Central memory CD4-positive, alpha-beta T cell (primary cell): ENCODE data around the gene U2SURP.
A peak's percentile ranks its signal among the peaks of the same experiment; 100 is the strongest.
"Not testable (repeated sequence)": the region's sequence is repeated elsewhere in the genome, so short reads cannot be mapped to it uniquely, and the experiment has no call there.

Source experiments
- DNase-seq: peaks from one replicate; pipeline ENCODE4 v3.0.0; 2022

U2SURP gene

GRCh38 chr3:142976621-142977398 lies 24.6 kb upstream of the U2SURP start:
- no peak for DNase-seq

DNA sequence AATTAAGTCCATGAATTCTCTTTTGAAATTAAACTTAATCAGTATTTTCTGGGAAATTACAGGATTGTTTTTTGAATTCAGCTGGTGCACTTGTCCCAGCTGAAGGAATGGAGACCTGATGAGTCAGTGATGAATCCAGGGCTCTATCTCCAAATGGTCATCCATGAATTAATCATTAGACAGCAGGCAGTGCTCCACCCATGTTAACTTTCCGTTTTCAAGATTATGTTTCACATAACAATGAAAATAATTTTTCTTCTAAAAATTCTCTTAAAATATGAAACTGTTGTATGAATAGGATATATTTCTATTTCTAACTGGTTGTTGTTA lies 24.0 kb upstream of the U2SURP start:
- no peak for DNase-seq

DNA sequence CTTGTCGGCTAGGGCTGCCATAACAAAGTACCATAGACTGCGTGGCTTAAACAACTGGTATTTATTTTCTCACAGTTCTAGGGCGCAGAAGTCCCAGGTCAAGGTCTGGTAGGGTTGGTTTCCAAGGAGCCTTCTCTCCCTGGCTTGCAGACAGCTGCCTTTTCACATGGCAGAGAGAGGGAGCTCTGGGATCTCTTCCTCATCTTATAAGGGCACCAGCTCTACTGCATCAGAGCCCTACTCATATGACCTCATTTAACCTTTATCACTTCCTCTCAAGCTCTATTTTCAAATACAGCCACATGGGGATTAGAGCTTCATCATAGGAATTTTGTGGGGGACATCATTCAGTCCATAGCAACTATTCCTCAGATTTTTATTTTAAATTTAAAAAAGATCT lies 20.3 kb upstream of the U2SURP start:
- no peak for DNase-seq

DNA sequence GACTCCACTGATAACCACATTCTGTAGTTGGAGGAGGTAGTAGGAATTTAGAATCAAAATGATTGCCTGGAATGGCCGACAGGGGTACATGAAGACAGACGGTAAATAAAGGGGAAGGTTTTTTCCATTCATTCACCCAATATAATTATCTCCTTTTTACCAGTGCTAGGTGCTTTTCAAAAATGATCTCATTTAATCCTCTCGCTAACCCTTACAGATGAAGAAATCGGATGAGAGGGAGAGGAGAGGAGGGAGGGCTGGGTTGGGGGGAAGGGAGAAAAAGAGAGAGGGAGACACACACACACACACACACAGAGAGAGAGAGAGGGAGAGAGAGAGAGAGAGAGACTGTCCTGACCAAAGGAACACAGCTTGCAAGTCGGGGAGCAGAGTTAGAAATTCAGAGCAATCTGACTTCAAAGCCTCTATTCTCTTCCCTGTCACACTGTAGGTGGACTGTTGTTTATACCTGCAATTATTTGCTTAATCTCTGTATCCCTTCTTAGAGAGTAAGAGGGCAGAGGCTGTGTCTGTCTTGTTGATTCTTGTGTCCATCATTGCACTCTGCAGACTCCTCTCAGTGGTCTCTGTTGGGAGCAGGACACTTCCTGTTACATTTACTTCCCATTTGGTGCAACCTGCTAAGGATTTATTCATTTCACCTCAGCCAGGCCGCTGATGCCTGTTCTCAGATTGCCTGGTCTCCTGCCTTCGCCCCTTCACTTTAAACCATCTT lies 19.2 kb upstream of the U2SURP start:
- DNase-seq: no peak

DNA sequence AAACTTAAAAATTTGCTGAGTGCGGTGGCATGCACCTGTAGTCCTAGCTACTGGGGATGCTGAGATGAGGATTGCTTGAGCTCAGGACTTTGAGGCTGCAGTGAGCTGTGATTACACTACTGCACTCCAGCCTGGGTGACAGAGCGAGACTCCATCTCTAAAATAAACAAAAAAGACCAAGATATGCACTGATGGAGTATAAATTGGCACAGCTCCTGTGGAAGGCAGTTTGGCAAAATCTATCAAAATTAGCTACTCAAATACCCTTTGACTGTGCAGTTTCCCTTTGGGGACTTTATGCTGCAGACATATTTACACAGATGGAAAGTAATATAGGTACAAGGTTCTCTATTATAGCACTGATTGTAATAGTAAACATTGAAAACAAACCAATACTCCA lies 18.1 kb upstream of the U2SURP start:
- DNase-seq: no peak

- DNase-seq: no peak
Measured at GRCh38 chr3:142984255-142984654, 17.1 kb upstream of the U2SURP start.

- DNase-seq: peak; percentile 38
Measured at GRCh38 chr3:142987080-142987700, 14.2 kb upstream of the U2SURP start.

DNA sequence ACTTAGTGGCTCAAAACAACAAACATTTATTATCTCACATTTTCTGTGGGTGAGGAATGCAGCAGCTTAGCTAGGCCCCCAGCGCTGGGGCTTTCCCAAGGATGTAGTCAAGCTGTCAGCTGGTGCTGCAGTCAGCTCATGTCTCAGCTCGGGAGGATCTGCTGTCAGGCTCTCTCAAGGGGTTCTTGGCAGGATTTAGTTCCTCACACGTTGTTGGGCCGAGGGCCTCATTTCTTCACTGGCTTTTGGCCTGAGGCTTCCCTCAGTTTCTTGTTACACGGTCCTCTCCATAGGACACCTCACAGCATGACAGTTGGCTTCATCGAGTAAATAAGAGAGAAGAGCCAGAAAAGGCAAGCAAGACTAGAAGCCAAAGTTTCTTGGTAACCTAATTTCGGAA lies 13.7 kb upstream of the U2SURP start:
- DNase-seq: no peak

DNA sequence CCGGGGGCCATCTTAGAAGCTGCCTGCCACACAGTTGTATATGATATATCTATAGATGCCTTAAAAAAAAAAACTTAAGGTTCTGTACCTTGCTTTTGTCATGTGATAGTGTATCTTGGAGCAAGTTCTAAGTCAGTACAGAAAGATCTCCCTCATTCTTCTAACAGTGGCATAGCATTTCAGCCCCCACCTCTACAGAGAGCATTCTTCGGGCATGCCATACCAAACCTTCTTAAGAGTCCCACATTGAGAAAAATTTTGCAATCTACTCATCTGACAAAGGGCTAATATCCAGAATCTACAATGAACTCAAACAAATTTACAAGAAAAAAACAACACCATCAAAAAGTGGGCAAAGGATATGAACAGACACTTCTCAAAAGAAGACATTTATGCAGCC lies 13.1 kb upstream of the U2SURP start:
- not testable (repeated sequence) for DNase-seq

- not testable (repeated sequence) for DNase-seq
Measured at GRCh38 chr3:142988826-142989225, 12.5 kb upstream of the U2SURP start.

- DNase-seq: no peak
Measured at GRCh38 chr3:142990721-142991120, 10.6 kb upstream of the U2SURP start.

GRCh38 chr3:142992323-142992722 lies 9.0 kb upstream of the U2SURP start:
- DNase-seq: no peak

- peak; percentile 50 for DNase-seq
Measured at GRCh38 chr3:142993958-142994442, 7.4 kb upstream of the U2SURP start.

GRCh38 chr3:142997330-142997729 lies 4.0 kb upstream of the U2SURP start:
- DNase-seq: no peak

DNA sequence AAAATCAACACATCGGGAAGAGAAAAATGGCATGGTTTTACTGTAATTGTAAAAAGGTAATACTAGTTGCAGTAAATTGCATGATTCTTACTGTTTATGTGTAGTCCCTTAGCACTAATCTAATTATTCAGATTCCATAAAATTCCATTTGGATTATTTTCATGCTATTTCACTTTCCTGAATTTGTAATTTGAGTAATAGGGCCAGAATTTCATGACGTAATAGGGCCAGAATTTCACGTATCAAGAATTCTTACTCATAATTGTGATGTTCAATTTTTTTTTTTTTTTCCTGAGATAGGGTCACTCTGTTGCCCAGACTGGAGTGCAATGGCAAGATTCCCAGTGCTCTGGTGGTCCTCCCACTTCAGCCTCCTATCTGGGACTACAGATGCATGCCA lies 2.9 kb upstream of the U2SURP start:
- no peak for DNase-seq

DNA sequence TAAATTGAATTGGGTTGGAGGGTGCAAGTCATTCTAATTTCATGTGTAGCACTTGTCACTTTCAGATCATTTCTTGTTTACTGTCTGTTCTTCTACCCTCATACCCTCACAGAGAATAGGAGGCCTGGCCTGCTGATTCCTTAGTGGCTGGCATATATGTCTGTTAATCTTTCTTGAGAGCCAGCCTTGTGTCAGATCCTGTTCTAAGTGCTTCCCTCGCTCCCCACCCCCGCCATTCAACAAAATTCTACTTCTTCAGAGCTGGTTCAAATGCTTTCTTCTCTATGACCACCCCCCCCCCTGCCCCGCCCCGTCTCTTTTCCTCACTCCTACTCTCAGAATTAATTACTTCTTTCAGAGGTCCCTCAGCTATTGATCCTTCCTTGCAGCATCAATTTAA lies 1.5 kb upstream of the U2SURP start:
- no peak for DNase-seq

DNA sequence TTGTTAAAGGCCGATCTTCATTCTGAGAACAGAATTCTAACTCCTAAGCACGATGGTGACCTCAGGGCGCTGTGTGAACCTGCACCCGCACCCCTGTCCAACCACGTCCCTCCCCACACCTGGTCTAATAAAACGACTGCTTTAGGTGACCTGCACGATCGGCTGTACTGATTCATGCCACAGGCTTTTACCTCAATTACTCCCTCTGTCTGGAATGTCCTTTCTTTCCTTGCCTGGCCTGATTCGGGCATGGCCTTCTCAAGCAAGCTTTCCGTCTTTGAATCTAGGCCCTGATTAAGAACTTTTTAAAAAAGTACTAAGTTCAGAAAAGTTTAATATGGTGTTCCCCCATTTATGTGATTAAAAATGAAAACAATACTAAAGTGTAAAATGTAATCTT lies 842 bp upstream of the U2SURP start:
- no peak for DNase-seq

- no peak for DNase-seq
Measured at GRCh38 chr3:143001034-143001368, 369 bp upstream of the U2SURP start.

- no peak for DNase-seq
Measured at GRCh38 chr3:143002083-143002712, 828 bp downstream of the U2SURP start.

DNA sequence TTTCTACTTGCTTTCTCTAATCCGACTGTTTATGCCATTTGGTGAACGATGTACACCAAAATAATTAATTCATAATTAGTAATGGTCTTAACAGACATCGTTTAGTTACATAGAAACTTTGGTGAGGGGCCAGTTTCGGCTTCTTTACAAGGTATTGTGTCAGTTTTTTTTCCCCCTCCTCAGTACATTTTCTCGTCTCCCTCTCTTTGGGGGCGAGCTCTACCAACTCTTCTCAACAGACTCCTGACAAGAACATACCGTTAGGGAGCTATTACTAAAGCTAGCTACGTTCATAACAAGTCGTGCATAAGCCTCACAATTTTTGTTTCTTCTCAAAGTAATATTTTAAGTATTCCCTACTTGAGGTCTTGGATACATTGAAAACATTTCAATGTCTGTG lies 1.4 kb downstream of the U2SURP start:
- no peak for DNase-seq

DNA sequence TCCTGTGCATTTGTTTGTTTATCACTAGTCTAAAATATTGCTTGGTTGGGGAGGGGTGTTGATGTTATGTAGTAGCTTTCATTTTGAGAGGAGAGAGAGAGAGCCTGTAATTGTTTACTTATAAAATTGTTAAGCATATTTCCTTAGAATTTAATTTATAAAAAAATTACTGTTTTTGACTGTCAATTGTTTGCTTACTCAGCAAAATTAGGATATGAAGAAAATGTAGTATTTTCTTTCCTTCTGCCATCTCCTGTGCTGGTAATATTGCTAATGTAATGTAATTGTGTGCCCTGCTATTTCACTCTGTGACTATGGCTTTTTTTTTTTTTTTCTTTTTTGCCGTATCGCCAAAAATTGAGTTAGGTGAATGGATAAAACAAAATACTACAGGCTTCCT lies 3.5 kb downstream of the U2SURP start:
- DNase-seq: no peak

DNA sequence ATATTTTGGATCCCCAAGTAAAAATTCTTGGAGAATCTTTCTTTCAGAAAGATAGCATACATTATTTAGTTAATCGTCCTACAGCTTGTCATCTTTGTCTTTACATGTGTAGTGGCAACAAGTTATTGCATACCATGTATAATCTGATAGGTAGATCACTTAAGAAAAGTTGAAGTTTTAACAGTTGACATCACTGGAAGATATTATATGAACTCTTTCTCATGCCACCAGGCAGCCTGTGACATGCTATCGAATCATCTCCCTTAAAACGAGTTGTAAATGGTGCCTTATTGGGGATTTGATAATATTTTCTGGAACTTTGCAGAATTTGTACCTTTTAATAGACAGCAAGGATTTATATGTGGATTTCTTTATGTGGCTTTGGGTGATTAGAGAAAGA lies 8.7 kb downstream of the U2SURP start:
- DNase-seq: no peak

DNA sequence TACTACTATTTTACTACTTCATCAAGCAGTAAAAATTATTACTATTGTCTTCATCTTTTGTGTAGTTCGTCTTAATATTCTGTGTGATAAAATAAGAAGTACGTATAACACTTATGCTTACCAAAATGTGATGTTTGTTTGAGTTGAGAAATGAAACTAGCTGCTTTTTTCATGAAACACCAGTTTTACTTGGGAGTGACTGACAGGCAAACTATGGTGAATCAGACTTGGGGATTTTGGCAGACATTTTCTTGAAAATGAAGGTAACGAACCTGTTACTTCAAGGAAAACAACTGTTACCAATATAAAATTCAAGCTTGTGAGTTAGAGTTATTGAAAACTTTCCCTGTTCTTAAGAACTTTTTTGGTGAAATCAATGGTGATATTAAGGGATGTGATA lies 10.3 kb downstream of the U2SURP start:
- DNase-seq: no peak

- DNase-seq: no peak
Measured at GRCh38 chr3:143014921-143015320, 13.6 kb downstream of the U2SURP start.
